H9 (cell line): Measurements from ENCODE around the gene PTPRN2. TPM values are rescaled to one million over a fixed set of nuclear protein-coding genes. Genes with fewer than 3 reads are reported as not detected.

Experiments
- DNase-seq: peaks from one replicate; pipeline ENCODE4 v3.0.0-alpha.2; 2017
- H2AFZ ChIP-seq: one replicate; pipeline ENCODE4 v1.6.1; 2013; ENCODE audit warnings: mild to moderate bottlenecking, low read length, control low read depth, moderate library complexity
- H2AK5ac ChIP-seq: 2 replicates; pipeline ENCODE4 v1.6.1; 2013; ENCODE audit warnings: low read length, control low read depth, mixed read lengths; ENCODE audit not compliant: insufficient read length
- H2BK120ac ChIP-seq: one replicate; pipeline ENCODE4 v1.6.1; 2013; ENCODE audit warnings: low read depth, mild to moderate bottlenecking, low read length, control low read depth, inconsistent platforms; ENCODE audit not compliant: poor library complexity, severe bottlenecking
- H2BK12ac ChIP-seq: 2 replicates; pipeline ENCODE4 v1.6.1; 2013; ENCODE audit warnings: low read length, control low read depth, mixed read lengths, low read depth; ENCODE audit not compliant: insufficient read length
- H2BK15ac ChIP-seq: 2 replicates; pipeline ENCODE4 v1.6.1; 2013; ENCODE audit warnings: low read depth, low read length, control low read depth
- H2BK20ac ChIP-seq: one replicate; pipeline ENCODE4 v1.6.1; 2013; ENCODE audit warnings: low read depth, mild to moderate bottlenecking, low read length, control low read depth, inconsistent platforms; ENCODE audit not compliant: poor library complexity, severe bottlenecking
- H2BK5ac ChIP-seq: 2 replicates; pipeline ENCODE4 v1.6.1; 2013; ENCODE audit warnings: low read length, control low read depth, mixed read lengths; ENCODE audit not compliant: insufficient read length
- H3K14ac ChIP-seq: 2 replicates; pipeline ENCODE4 v1.6.1; 2013; ENCODE audit warnings: low read length, control low read depth; ENCODE audit not compliant: insufficient read depth
- H3K18ac ChIP-seq: 2 replicates; pipeline ENCODE4 v1.6.1; 2013; ENCODE audit warnings: low read depth, mild to moderate bottlenecking, mixed read lengths, low read length, control low read depth; ENCODE audit not compliant: insufficient read length
- H3K23ac ChIP-seq: 2 replicates; pipeline ENCODE4 v1.6.1; 2013; ENCODE audit warnings: low read length, control low read depth, mixed read lengths, low read depth; ENCODE audit not compliant: insufficient read length
- H3K23me2 ChIP-seq: 2 replicates; pipeline ENCODE4 v1.6.1; 2013; ENCODE audit warnings: low read depth, mild to moderate bottlenecking, mixed read lengths, low read length, control low read depth; ENCODE audit not compliant: insufficient read length, poor library complexity, severe bottlenecking
- H3K27ac ChIP-seq: 2 replicates; pipeline ENCODE4 v1.5.1; 2013; ENCODE audit warnings: low read length, control low read depth, mixed read lengths, low read depth; ENCODE audit not compliant: insufficient read length
- H3K27me3 ChIP-seq: 2 replicates; pipeline ENCODE4 v1.6.1; 2013; ENCODE audit warnings: low read length, control low read depth, inconsistent platforms; ENCODE audit not compliant: insufficient read depth
- H3K4ac ChIP-seq: 2 replicates; pipeline ENCODE4 v1.6.1; 2013; ENCODE audit warnings: low read depth, mild to moderate bottlenecking, control low read depth, inconsistent platforms, low read length, moderate library complexity
- H3K4me1 ChIP-seq: 2 replicates; pipeline ENCODE4 v1.6.1; 2013; ENCODE audit warnings: low read length, control low read depth, inconsistent platforms; ENCODE audit not compliant: insufficient read depth
- H3K4me2 ChIP-seq: 2 replicates; pipeline ENCODE4 v1.6.1; 2013; ENCODE audit warnings: low read length, control low read depth, mixed read lengths; ENCODE audit not compliant: insufficient read length, insufficient read depth
- H3K56ac ChIP-seq: 2 replicates; pipeline ENCODE4 v1.6.1; 2013; ENCODE audit warnings: low read depth, mild to moderate bottlenecking, mixed read lengths, low read length, control low read depth; ENCODE audit not compliant: insufficient read length
- H3K79me1 ChIP-seq: 2 replicates; pipeline ENCODE4 v1.6.1; 2013; ENCODE audit warnings: low read depth, mild to moderate bottlenecking, moderate library complexity, low read length, control low read depth, inconsistent platforms; ENCODE audit not compliant: insufficient read depth, poor library complexity, severe bottlenecking
- H3K79me2 ChIP-seq: 2 replicates; pipeline ENCODE4 v1.6.1; 2013; ENCODE audit warnings: low read length, control low read depth, inconsistent platforms; ENCODE audit not compliant: insufficient read depth
- H3K9ac ChIP-seq: 2 replicates; pipeline ENCODE4 v1.6.1; 2013; ENCODE audit warnings: low read length, control low read depth, mixed read lengths; ENCODE audit not compliant: insufficient read length; ENCODE audit errors: extremely low read depth
- H3K9me3 ChIP-seq: one replicate; pipeline ENCODE4 v1.6.1; 2013; ENCODE audit warnings: low read depth, low read length, inconsistent platforms; ENCODE audit not compliant: control insufficient read depth
- H3T11ph ChIP-seq: one replicate; pipeline ENCODE4 v1.6.1; 2013; ENCODE audit warnings: mild to moderate bottlenecking, low read length, control low read depth, inconsistent platforms
- H4K20me1 ChIP-seq: one replicate; pipeline ENCODE4 v1.6.1; 2013; ENCODE audit not compliant: control insufficient read depth, insufficient read length, insufficient read depth
- H4K5ac ChIP-seq: 2 replicates; pipeline ENCODE4 v1.6.1; 2013; ENCODE audit warnings: low read depth, mild to moderate bottlenecking, mixed read lengths, low read length, control low read depth; ENCODE audit not compliant: insufficient read length
- H4K8ac ChIP-seq: replicated peaks from 2 replicates; pipeline ENCODE4 v1.6.1; 2013; ENCODE audit warnings: low read length, control low read depth, mixed read lengths, low read depth; ENCODE audit not compliant: insufficient read length
- H4K91ac ChIP-seq: 2 replicates; pipeline ENCODE4 v1.6.1; 2013; ENCODE audit warnings: low read depth, mild to moderate bottlenecking, moderate library complexity, mixed read lengths, low read length, control low read depth; ENCODE audit not compliant: insufficient read length
- H3K27ac Mint-ChIP-seq, 3 experiments: 2 replicates in 2 of 3; 3 replicates in 1 of 3; pipeline ENCODE4 v1.8.0; 2020 to 2021; ENCODE audit warnings: mixed read lengths in 3 of 3, mild to moderate bottlenecking in 1 of 3, moderate library complexity in 1 of 3
- H3K27me3 Mint-ChIP-seq: 2 replicates; pipeline ENCODE4 v1.8.0; 2021; ENCODE audit warnings: low read depth, mild to moderate bottlenecking, moderate library complexity, mixed read lengths
- H3K36me3 Mint-ChIP-seq, 3 experiments: 2 replicates in 2 of 3; 3 replicates in 1 of 3; pipeline ENCODE4 v1.8.0; 2020 to 2021; ENCODE audit warnings: low read depth in 3 of 3, mixed read lengths in 3 of 3; ENCODE audit not compliant: insufficient read depth in 1 of 3
- H3K4me1 Mint-ChIP-seq, 2 experiments: 2 replicates each; pipeline ENCODE4 v1.8.0; 2020; ENCODE audit warnings: mixed read lengths in 2 of 2
- H3K4me3 Mint-ChIP-seq, 2 experiments: 2 replicates in 1 of 2; 3 replicates in 1 of 2; pipeline ENCODE4 v1.8.0; 2020 to 2021; ENCODE audit warnings: mild to moderate bottlenecking in 2 of 2, mixed read lengths in 2 of 2, moderate library complexity in 1 of 2
- H3K9me3 Mint-ChIP-seq, 2 experiments: 2 replicates in 1 of 2; 3 replicates in 1 of 2; pipeline ENCODE4 v1.8.0; 2020; ENCODE audit warnings: mild to moderate bottlenecking in 2 of 2, mixed read lengths in 2 of 2, moderate library complexity in 1 of 2
- WGBS: extraction: QIAGEN DNeasy Blood & Tissue Kit; methylation state at CpG from one replicate; pipeline ENCODE4 v1.1.7; 2013; ENCODE audit warnings: missing lambda C conversion rate, low lambda C conversion rate, mixed read lengths; ENCODE audit not compliant: insufficient read length; ENCODE audit errors: extremely low coverage; 5-methylcytosine and 5-hydroxymethylcytosine counted together
- total RNA-seq: library from RNA; stranded (reverse); gene quantifications from 2 replicates; pipeline ENCODE4 v1.2.1, GENCODE V29; 2021
- TF ChIP-seq, protein P1 (sequence below): fragments of 200-600 bp; sonication (generic); conservative IDR thresholded peaks from 3 replicates; pipeline ENCODE4 v1.8.0; 2021; ENCODE audit warnings: antibody characterized with exemption, mild to moderate bottlenecking

Gene PTPRN2
- total RNA-seq, 1 experiment from 2014 or later, result 5.2 TPM

DNA sequence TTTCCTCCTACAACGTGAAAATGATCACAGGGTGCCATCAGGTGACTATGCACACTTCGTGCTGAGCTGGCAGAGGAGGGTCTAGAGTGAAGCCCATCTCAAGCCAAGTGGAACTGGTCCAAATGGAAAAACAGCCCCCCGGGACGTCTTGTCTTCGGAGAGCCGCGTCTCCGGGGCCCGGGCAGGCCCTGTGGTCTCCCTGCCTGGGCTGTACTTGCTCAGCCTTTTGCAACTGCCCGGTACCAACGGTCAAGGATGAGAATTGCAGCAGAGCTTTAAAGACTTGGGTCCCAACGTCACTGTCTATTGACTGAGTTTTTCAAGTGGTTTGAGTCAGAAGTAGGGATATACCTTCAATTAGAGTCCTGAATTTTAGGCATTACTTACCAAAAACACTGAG is 315.5 kb downstream of the PTPRN2 start:
- no peak overlapping the region for H3K4ac ChIP-seq

More for the DNA sequence above, 315.5 kb downstream of the PTPRN2 start:
- no peak overlapping the region for H3K9ac ChIP-seq
- H3K9me3 ChIP-seq, result no peaks in the 10 kb centered on the region
- Mint-ChIP-seq H3K27ac (peak overlapping the region in 1 of 3 experiments; percentile 23; a peak in 2 of 7 replicates), H3K4me1 (peaks cover 14 to 18% of the 10 kb centered on the region in 2 experiments), H3K4me3 (no peak overlapping the region), H3K36me3 (peaks cover 5 to 16% (median 6%) of the 10 kb centered on the region in 3 experiments; a peak in 6 of 7 replicates), H3K27me3 (0 out of 2 replicates have a peak, but pooled peaks cover 3% of the 10 kb centered on the region), H3K9me3 (peaks cover 19 to 22% of the 10 kb centered on the region in 2 experiments)
- no peak overlapping the region for H3K27ac ChIP-seq
- H3T11ph ChIP-seq, result no peak overlapping the region
- no peak overlapping the region for H2AK5ac ChIP-seq
- H3K14ac ChIP-seq, result no peak overlapping the region
- no peak overlapping the region for H3K23ac ChIP-seq
- H4K20me1 ChIP-seq, result no peaks in the 10 kb centered on the region
- no peak overlapping the region for H4K91ac ChIP-seq
- H2BK12ac ChIP-seq, result no peak overlapping the region
- H2AFZ ChIP-seq, result no peak overlapping the region
- TF ChIP-seq, protein P1, sequence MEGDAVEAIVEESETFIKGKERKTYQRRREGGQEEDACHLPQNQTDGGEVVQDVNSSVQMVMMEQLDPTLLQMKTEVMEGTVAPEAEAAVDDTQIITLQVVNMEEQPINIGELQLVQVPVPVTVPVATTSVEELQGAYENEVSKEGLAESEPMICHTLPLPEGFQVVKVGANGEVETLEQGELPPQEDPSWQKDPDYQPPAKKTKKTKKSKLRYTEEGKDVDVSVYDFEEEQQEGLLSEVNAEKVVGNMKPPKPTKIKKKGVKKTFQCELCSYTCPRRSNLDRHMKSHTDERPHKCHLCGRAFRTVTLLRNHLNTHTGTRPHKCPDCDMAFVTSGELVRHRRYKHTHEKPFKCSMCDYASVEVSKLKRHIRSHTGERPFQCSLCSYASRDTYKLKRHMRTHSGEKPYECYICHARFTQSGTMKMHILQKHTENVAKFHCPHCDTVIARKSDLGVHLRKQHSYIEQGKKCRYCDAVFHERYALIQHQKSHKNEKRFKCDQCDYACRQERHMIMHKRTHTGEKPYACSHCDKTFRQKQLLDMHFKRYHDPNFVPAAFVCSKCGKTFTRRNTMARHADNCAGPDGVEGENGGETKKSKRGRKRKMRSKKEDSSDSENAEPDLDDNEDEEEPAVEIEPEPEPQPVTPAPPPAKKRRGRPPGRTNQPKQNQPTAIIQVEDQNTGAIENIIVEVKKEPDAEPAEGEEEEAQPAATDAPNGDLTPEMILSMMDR, result no peak
- H4K8ac ChIP-seq, result no peak overlapping the region
- no peak overlapping the region for H2BK120ac ChIP-seq
- no peaks in the 10 kb centered on the region for H3K79me2 ChIP-seq
- no peak overlapping the region for H2BK5ac ChIP-seq
- no peak overlapping the region for H3K56ac ChIP-seq
- no CpG with 5 or more reads among the region's 12 CpGs for WGBS
- H4K5ac ChIP-seq, result no peak overlapping the region
- H3K4me2 ChIP-seq, result no peak overlapping the region
- H3K4me1 ChIP-seq, result no peaks in the 10 kb centered on the region; the same call in 1 of the 2 replicates
- H3K79me1 ChIP-seq, result no peaks in the 10 kb centered on the region
- DNase-seq, result no peak
- no peak overlapping the region for H2BK20ac ChIP-seq
- no peak overlapping the region for H3K18ac ChIP-seq
- no peak overlapping the region for H2BK15ac ChIP-seq
- H3K23me2 ChIP-seq, result no peaks in the 10 kb centered on the region
- no peaks in the 10 kb centered on the region for H3K27me3 ChIP-seq
